Activated CD8-positive, alpha-beta memory T cell treated with anti-CD3 and anti-CD28 coated beads, Interleukin-2, amount 50 U/mL, for 24 hours (primary cell): ENCODE data around the gene HSPG2.
"Not testable (repeated sequence)": the region's sequence is repeated elsewhere in the genome, so short reads cannot be mapped to it uniquely, and the experiment has no call there.

Experiments
- DNase-seq: peaks from one replicate; pipeline ENCODE4 v3.0.0-alpha.2; 2020; ENCODE audit errors: extremely low read depth

The HSPG2 gene

GRCh38 chr1:21937034-21937371 lies at the start of gene HSPG2:
TSS of gene HSPG2 (minus strand) at chr1:21937310. CDS start at chr1:21937217, 93 bp downstream.
- no peak for DNase-seq

GRCh38 chr1:21986386-21986785 lies 49.3 kb upstream of the HSPG2 start:
- DNase-seq: not testable (repeated sequence)

- not testable (repeated sequence) for DNase-seq
Observed at GRCh38 chr1:21985893-21986292, 48.8 kb upstream of the HSPG2 start.

GRCh38 chr1:21983539-21983938 lies 46.4 kb upstream of the HSPG2 start:
- not testable (repeated sequence) for DNase-seq

GRCh38 chr1:21982122-21982521 lies 45.0 kb upstream of the HSPG2 start:
- DNase-seq: not testable (repeated sequence)

- DNase-seq: not testable (repeated sequence)
Observed at GRCh38 chr1:21981253-21981652, 44.1 kb upstream of the HSPG2 start.

- not testable (repeated sequence) for DNase-seq
Observed at GRCh38 chr1:21980515-21981220, 43.6 kb upstream of the HSPG2 start.

- not testable (repeated sequence) for DNase-seq
Observed at GRCh38 chr1:21978209-21978608, 41.1 kb upstream of the HSPG2 start.

GRCh38 chr1:21976703-21977239 lies 39.7 kb upstream of the HSPG2 start, which contains the start of gene CELA3B:
TSS of gene CELA3B (plus strand) at chr1:21977022. CDS start at chr1:21977040, 18 bp downstream.
- not testable (repeated sequence) for DNase-seq

GRCh38 chr1:21975296-21975695 lies 38.2 kb upstream of the HSPG2 start:
- DNase-seq: not testable (repeated sequence)

GRCh38 chr1:21974699-21975098 lies 37.6 kb upstream of the HSPG2 start:
- DNase-seq: not testable (repeated sequence)

- DNase-seq: not testable (repeated sequence)
Observed at GRCh38 chr1:21973948-21974347, 36.8 kb upstream of the HSPG2 start.

- not testable (repeated sequence) for DNase-seq
Observed at GRCh38 chr1:21972973-21973441, 35.9 kb upstream of the HSPG2 start.

- not testable (repeated sequence) for DNase-seq
Observed at GRCh38 chr1:21970523-21970922, 33.4 kb upstream of the HSPG2 start.

- DNase-seq: not testable (repeated sequence)
Observed at GRCh38 chr1:21969066-21969465, 32.0 kb upstream of the HSPG2 start.

GRCh38 chr1:21967216-21967615 lies 30.1 kb upstream of the HSPG2 start:
- DNase-seq: not testable (repeated sequence)

GRCh38 chr1:21966247-21967000 lies 29.3 kb upstream of the HSPG2 start:
- DNase-seq: no peak

- DNase-seq: peak; percentile 59
Observed at GRCh38 chr1:21963477-21964217, 26.5 kb upstream of the HSPG2 start.

GRCh38 chr1:21961799-21962198 lies 24.7 kb upstream of the HSPG2 start:
- no peak for DNase-seq

- DNase-seq: no peak
Observed at GRCh38 chr1:21961337-21961736, 24.2 kb upstream of the HSPG2 start.

- no peak for DNase-seq
Observed at GRCh38 chr1:21956720-21957552, 19.8 kb upstream of the HSPG2 start.
